Suppressor macrophage treated with lipopolysaccharide for 1 hour (primary cell): Measurements from ENCODE around the gene ZNF296.
A peak's percentile ranks its signal among the peaks of the same experiment; 100 is the strongest.
"Not testable (repeated sequence)": the region's sequence is repeated elsewhere in the genome, so short reads cannot be mapped to it uniquely, and the experiment has no call there.

Experiments
- DNase-seq, 3 donors: peaks; one replicate each; pipeline ENCODE4 v3.0.0-alpha.2; 2020 to 2022

The ZNF296 gene

GRCh38 chr19:45076029-45076850 is at the start of gene ZNF296:
Gene ZNF296, minus strand, starts transcription at chr19:45076478. Its CDS starts 105 bp downstream, at chr19:45076373.
- DNase-seq, result peak; percentile 66 to 87 (median 79)

- no peak for DNase-seq
Measured at GRCh38 chr19:45125360-45125759, 49.1 kb upstream of the ZNF296 start.

GRCh38 chr19:45124021-45124420 is 47.7 kb upstream of the ZNF296 start:
- no peak for DNase-seq

DNA sequence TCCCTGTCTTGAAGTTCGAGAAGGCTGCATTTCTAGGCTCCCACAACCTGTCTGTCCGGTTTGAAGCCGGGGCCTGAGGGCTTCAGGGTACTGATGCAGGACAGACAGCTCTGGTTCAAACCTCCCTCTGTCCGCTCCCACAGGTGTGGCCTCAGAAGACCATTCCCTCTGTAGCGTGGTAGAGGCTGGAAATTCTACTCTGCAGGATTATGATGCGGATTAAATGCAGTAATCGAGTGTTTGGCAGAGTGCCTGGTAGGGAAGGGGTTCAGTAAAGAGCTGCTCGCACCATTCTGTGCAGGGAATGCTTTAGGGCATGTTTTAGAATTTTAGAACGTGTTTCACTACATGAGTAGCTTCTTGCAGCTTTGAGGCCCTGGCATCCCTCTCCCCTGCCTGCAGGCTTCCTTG is 47.2 kb upstream of the ZNF296 start:
- no peak for DNase-seq

GRCh38 chr19:45122832-45123231 is 46.6 kb upstream of the ZNF296 start:
- no peak for DNase-seq

DNA sequence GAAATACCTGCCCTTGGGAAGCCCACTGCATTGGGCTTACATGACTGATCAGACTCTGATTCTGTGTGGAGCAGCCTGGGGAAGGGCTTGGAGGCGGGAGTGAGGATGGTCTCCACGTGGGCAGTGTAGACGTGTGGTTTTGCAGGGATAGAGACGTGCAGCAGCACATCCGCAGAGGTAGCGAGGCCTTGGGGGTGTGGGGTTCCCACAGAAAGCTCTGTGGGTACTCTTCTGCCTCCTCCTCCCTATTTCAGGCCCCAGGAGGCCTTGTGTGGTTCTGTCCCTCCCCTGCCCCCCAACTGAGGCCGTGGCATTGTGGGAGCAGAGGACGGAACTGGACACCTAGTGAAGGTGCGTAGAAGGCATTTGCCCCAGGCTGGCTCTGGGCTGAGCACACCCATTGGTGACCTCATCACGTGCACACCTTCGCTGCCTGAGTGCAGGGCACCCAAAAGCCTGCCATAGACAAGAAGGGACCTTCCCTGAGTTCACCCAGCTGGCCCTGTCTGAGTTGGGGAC is 45.6 kb upstream of the ZNF296 start:
- no peak for DNase-seq

GRCh38 chr19:45119582-45119981 is 43.3 kb upstream of the ZNF296 start:
- no peak for DNase-seq

DNA sequence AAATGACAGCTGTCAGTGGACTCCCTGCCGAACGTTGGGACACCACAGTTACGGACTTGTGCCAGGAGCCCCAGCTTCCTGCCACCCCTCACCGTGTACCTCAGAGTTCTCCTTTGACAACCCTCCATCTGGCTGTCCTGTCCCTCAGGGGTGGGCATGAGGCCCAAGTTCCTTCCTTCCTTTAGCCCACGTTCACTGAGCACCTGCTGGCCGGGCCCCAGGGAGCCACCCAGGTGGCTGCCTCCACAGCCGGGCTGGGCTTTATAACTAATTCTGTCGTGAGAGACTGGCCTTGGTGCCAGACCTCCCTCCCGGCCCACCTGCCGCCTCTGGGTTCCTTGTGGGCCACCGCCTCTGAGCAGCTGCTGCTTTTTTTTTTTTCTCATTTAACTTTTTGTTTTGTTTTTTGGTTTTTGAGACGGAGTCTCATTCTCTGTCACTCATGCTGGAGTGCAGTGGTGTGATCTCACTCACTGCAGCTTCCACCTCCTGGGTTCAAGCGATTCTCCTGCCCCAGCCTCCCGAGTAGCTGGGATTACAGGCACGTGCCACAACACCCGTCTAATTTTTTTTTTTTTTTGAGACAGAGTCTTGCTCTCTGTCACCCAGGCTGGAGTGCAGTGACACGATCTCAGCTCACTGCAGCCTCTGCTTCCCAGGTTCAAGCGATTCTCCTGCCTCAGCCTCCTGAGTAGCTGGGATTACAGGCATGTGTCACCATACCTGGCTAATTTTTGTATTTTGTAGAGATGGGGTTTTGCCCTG is 42.5 kb upstream of the ZNF296 start:
- DNase-seq, result not testable (repeated sequence)

GRCh38 chr19:45118106-45118505 is 41.8 kb upstream of the ZNF296 start:
- peak in 2 of 3 donors; percentile 19 to 36 for DNase-seq

- DNase-seq, result peak in 1 of 3 donors; percentile 38
Measured at GRCh38 chr19:45117671-45118070, 41.4 kb upstream of the ZNF296 start.

DNA sequence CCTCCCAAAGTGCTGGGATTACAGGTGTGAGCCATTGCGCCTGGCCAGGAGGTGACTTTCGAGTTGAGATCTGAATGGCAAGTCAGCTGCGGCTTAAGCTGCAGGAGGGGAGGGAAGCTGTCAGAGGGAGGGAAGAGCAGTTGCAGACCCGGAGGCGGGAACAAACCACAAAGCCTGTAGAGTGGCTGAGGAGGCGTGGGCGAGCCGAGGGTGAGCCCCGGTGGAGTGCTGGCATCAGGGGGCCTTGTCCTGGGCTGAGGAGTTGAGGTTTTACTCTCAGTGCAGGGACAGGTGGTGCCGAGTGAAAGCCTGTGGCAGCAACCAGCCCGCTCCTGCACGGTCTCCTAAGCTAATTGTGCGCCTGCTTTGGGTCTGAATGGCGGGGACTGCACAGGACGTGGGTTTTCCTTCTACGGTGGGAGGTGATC is 40.9 kb upstream of the ZNF296 start:
- DNase-seq, result peak; percentile 76 to 82 (median 77)

DNA sequence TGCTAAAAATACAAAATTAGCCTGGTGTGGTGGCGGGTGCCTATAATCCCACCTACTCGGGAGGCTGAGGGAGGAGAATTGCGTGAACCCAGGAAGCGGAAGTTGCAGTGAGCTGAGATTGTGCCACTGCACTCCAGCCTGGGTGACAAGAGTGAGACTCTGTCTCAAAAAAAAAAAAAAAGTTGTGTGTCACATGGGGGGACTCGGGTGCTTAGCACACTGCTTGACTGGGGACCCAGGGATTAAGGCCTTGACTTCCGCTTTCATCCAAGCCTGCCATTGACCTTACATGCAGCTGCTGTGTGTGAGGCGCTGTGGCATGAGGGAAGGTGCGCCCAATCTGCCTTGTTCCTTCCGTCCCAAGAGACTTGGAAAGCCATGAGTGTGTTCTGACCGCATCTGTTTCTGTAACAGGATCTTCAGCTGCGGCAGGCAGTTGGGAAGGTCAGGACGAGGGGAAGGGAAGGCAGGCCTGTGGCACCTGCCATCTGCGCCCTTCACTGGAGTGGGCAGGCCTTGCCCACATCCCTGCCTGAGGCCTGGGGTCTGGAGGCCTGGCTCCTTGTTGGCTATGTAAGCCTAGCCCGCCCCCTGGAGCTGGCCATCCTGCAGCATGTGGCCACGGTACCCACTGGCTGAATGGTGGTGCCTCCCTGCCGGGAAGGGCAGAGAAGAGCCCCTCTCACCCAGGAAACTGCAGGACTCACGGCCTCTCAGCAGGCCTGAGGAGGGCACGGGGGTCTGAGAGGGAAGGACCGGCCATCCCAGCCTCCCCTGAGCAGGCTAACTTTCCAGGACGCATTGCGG is 39.7 kb upstream of the ZNF296 start:
- DNase-seq, result peak; percentile 43 to 73 (median 47)

GRCh38 chr19:45114116-45114515 is 37.8 kb upstream of the ZNF296 start:
- no peak for DNase-seq

GRCh38 chr19:45113628-45114027 is 37.4 kb upstream of the ZNF296 start:
- no peak for DNase-seq

DNA sequence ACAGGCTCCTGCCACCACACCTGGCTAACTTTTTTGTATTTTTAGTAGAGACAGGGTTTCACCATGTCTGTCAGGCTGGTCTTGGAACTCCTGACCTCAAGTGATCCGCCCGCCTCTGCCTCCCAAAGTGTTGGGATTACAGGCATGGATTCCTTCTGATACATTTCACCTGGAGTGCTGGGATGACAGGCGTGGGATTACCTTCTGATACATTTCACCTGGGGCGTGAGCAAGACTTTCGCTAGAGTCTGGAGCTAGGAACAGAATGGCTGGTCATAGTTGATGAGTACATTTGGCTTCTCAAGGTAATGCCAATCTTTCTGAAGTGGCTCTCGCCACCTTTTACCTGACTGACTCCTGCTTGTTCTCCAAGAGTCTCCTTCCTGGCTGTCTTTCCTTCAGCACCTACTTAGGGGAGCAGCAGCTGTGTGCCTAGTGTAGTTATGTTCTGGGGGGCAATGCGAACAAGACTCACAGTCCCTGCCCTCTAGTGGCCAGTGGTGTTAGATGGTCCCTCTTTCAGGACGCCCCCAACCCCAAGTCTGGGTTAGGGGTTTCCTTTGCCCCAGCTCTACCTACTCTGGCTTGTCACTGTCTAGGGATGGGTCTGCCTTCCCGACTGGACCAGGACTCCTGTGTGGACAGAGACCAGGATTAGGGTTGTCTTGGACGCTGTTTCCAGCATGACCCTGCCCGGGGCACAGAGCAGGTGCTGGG is 36.0 kb upstream of the ZNF296 start:
- DNase-seq, result no peak

DNA sequence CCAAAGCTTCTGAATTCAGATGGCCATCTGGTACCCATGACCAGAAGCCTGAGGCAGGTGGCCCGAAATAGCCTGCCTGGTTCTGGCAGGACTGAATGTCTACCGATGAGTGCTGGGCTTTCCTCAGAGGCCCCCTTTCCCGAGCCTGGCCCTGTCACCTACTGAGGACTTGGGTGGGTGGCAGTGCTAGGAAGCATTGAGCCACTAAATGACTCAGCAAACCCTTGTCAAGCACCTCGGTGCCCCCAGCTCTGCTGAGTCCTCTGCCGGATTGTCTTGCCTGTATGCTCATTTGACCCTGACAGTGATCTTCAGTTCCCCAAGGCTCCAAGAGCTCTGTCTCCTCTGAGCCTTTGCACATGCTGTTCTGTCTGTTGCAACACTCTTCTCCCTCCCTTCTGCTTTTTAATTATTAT is 34.6 kb upstream of the ZNF296 start:
- DNase-seq, result peak; percentile 46 to 54 (median 47)

- no peak for DNase-seq
Measured at GRCh38 chr19:45107621-45108150, 31.4 kb upstream of the ZNF296 start.

DNA sequence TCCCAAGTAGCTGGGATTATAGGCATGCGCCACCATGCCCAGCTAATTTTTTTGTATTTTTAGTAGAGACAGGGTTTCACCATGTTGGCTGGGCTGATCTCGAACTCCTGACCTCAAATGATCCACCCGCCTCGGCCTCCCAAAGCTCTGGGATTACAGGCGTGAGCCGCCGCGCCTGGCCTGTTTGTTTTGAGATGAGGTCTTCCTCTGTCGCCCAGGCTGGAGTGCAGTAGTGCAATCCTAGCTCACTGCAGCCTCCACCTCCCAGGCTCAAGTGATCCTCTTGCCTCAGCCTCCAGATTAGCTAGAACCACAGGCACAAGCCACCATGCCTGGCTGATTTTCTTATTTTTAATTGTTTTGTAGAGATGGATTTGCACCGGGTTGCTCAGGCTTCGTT is 30.1 kb upstream of the ZNF296 start:
- not testable (repeated sequence) for DNase-seq

GRCh38 chr19:45104658-45105349 is 28.5 kb upstream of the ZNF296 start:
- no peak for DNase-seq

DNA sequence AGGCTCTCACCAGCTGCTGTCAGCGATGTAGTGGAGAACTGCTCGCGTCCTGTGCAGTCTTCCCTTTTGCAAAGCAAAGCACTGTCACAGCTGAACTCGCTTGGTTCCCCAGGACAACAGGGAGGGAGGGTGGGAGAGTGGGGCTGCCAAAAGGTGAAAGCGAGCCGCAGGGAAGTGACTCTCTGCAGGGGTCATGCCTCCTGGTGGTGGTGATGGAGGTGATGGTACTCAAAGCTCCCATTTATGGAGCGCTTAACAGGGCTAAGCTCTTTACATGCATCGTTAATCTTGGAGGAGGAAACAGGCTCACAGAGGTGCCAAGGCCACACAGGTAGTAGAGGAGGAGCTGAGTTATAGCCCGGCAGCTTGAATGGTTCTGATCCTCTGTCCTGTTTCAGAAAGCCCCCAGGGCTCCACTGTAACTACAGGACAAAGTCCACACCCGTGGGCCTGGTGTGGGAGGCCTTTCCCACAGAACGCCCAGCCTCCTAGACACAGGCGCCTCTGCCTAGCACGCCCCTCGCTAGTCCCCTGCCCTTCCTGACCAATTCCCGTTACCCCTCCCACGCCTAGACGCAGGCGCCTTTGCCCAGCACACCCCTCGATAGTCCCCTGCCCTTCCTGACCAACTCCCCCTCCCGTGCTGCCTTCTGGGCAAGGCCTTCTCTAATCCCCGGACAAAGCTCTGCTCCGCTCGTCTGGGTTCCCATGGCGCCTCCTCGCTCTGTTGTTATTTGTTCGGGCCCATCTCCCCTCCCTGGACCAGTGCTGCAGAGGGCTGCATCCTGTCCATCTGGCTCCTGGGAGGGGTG is 27.4 kb upstream of the ZNF296 start:
- DNase-seq, result no peak
